HG02763 (cell line): ENCODE measurements around the gene FHIT.

ENCODE experiments used
- ATAC-seq: cut with Tn5 transposase; IDR thresholded peaks from one replicate; pipeline ENCODE4 v1.9.1; 2021; ENCODE audit warnings: mild to moderate bottlenecking, moderate library complexity; ENCODE audit not compliant: unreplicated experiment

Gene FHIT

GRCh38 chr3:60870396-60870795 is 380.9 kb downstream of the FHIT start:
- no peak for ATAC-seq

- ATAC-seq, result no peak
These were observed 384.1 kb downstream of the FHIT start for GRCh38 chr3:60867200-60867599.

DNA sequence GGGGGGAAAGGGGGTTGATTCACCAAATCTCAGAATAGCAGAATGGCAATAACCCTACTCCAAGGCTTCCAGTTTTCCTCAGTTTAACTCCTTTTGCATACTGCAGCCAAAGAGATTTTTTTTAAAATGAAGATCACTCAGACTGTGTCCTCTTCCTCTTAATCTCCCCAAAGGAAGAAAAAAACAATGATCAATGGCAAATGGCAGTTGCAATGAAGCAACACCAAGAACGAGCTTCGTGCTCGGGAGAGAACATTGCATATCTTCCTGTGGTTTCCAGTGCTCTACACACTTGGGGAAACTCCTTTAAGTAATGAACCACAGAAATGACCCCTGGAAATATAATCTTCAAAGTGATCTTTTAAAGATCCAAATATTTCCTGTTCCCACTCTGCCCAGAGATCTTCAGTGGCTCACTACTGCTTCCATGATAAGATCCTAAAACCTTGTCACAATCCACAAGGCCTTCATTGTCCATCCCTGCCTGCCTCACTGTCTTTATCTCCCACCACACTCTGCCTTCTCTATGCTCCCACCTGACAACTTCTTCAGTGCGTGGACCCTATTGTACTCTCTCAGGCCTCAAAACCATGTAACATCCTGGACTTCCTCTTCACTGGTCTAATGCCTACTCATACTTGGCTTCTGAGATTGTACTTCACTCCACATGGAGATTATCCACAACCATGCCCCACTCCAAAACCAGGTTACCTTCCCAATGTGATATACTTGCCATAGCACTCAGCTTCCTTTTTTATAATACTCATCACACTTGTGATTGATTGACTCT is 394.8 kb downstream of the FHIT start:
- no peak for ATAC-seq

DNA sequence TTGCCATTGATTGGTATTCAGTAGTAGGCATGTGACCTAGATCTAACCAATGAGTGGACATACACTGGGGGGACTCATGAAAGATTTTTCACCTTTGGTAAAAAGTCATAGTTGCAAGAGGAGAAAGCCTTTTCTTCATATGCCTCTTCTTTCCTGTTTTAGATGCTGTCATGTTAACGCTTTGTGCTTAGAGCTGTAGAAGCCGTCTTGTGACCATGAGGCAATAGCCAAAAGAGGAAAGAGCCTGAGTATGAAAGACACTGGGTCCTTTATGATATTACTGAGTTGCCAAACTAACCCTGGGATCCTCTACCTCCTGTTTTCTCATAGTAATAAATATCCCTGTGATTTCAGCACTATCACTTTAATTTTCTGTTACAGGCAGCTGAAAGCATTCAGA is 396.0 kb downstream of the FHIT start:
- ATAC-seq, result no peak

- no peak for ATAC-seq
These were observed 396.5 kb downstream of the FHIT start for GRCh38 chr3:60854791-60855190.

DNA sequence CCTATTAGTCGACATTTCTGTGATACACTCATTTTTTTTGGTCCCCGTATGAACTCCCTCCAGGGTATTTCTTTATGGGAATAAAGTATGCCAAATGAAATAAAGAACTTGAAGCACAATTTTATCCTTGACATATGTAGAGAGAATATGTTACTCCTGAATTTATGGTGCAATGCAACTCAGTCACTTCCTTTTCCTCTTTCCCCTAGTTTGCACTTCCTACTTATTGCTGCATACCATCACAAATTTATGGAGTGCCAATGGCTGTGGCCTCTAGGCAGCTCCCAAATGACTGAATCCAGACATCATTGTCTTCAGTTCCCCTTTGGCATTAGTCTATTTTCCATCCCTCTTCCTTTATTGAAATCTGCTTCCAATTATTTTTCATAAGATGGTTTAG is 403.5 kb downstream of the FHIT start:
- ATAC-seq, result no peak

DNA sequence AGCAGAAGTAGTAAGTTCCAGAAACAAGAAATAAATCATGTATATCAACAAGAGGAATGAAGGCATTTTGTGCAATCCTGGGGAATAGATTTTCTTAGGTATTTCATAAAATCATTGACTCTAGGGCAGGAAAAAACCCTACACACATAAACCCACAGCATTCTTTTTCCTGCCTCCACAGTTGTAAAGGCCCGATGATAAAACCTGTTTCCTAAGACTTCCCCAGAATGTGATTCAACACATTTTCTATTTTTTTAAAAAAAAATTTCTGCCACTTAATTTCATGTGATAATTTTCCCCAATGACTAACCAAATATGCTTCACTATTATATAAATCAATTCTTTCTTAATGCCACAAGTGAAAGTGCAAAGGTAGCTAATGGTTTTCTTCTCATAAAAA is 407.0 kb downstream of the FHIT start:
- ATAC-seq, result no peak

GRCh38 chr3:60841355-60841754 is 409.9 kb downstream of the FHIT start:
- no peak for ATAC-seq

- no peak for ATAC-seq
These were observed 412.0 kb downstream of the FHIT start for GRCh38 chr3:60839246-60839645.

DNA sequence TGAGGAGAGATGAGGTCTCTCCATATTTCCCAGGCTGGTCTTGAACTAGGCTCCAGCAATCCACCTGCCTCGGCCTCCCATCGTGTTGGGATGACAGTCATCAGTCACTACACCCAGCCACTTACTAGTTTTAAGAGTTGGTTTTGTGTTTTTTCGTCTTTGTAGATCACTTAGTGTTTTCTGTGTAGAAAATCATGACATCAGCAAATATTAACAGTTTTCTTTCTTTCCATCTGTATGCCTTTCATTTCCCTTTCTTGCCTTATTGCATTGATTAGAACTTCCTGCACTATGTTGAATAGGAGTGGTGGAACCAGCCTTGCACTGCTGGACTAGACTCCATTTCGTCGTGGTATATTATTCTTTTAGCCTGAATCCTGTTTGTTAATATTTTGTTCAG is 415.5 kb downstream of the FHIT start:
- no peak for ATAC-seq

- ATAC-seq, result no peak
These were observed 422.2 kb downstream of the FHIT start for GRCh38 chr3:60829058-60829457.

DNA sequence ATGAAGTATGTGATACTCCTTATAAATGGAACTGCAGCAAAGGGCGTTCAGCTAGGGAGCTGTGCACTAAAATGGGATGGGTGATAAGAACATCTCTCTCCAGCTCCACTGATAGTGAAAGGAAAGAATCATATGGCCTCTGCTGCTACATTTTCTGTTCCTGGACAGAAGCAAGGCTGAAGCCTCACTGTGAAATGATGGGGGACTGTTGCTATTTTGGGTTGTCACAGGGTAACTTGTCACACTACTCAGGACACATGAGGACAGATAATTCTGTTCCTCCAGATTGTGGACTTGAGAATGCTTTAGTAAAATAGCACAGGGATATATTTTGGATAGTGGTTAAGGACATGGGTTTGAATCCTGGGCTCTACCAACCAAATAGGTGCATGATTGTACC is 423.6 kb downstream of the FHIT start:
- no peak for ATAC-seq

- no peak for ATAC-seq
These were observed 424.7 kb downstream of the FHIT start for GRCh38 chr3:60826511-60826910.

GRCh38 chr3:60812502-60812901 is 438.8 kb downstream of the FHIT start:
- no peak for ATAC-seq

- no peak for ATAC-seq
These were observed 440.4 kb downstream of the FHIT start for GRCh38 chr3:60810881-60811280.

- no peak for ATAC-seq
These were observed 441.2 kb downstream of the FHIT start for GRCh38 chr3:60809857-60810610.

DNA sequence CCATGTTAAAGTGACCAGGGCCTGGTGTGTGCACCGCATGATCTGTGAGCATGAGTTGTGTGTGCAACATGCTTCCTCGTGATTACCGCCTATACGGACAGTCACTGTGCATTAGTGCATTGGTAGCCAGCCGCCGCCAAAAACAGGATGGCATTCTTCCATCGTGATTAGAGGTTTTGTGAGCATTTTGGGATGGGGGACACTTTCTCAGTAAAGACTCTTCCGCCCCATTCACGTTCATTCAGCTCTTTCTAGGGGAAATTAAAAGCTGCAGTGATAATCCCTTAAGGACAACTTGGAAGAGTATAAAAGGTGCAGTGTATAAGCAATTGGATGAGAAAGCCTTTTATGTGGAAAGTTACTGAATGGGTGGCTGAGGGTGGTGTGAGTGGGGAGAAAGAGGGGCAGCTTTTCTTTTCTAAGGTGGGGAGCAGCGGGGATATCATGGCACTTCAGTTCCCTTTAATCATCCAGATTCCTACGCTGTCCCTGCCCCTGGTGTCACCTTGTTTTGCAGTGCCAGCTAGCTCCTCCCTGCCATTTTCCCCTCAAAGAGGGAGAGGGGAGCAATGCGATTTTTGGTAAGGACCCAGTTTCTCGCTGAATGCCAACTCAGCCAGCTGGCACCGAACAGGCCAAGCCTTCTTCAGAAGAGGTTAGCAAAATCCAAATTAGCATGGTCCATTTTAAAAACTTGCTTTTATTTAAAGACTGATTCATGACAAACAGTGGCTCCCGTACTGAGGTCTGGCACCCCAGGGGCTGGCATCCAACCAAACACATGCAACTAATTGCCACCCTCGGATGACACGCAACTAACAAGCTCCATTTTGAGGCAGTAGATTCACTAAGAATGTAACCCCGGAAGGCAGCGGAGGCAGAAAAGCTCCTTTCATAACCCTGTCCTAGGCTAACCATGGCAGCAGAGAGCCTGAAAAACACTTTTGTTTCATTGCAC is 447.8 kb downstream of the FHIT start:
- ATAC-seq, result no peak

DNA sequence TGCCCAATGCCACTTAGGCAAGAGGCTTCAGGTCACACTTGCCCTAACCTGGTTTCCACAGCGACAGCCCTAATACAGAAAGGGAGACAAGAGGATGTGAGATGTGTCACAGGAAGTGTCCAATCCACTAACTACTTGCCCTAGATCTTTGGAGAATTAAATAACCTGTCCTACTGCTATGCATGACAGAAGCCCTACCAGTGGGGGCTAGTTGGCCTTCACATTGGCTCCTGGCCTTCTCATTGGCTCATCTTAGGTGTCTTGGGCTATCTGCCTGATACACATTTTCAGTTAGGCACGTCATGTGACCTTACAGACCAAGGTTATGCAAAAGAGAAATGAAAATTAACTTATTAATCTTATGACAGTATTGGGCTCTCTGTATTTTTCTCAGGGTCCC is 449.9 kb downstream of the FHIT start:
- no peak for ATAC-seq

- no peak for ATAC-seq
These were observed 452.8 kb downstream of the FHIT start for GRCh38 chr3:60798456-60798855.

DNA sequence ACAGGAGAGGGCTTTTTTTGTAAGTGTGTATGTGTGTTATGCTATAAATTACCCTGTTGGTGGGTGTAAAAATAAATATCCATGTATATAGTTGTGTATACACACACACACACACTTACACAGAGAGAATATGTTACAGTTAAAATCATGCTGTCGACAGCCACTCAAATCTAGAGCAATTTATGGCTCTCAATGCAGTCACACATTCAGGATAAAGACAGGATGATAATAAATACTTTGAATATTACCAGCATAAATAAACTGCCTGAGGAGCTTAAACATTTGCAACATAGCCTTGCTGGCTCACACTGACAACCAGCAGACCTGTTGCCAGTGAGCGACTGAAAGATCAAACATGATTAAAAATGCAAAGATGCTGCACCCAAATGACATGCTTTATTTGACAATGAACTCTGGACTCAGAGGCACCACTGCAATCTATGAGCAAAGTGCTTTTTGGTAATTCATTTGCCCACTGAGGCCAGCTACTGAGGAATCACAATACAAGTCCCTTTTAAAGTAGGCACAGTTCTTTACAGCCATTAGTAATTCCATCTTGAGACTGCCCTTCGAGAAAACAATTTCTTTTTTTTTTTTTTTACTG is 458.9 kb downstream of the FHIT start:
- ATAC-seq, result no peak

DNA sequence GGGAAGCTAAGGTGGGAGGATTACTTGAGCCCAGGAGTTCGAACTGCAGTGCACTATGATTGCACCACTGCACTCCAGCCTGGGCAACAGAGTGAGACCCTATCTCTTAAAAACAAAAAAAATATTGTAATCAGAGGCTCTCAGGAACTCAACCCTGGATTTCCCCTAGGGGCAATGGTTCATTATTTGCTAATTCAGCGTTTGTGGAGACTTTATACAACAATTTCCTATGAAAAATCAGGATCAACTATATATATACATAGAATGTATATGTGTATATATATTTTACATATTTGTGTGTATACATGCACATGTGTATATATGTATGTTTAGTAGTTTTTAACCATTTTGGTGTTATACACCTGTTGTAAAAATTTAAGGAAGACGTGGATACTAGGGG is 463.1 kb downstream of the FHIT start:
- ATAC-seq, result no peak
